ENCODE measurements around the gene RALGPS1.

RALGPS1 gene

GRCh38 chr9:127109212-127109711 lies 194.7 kb downstream of the RALGPS1 start:
- no peak for DNase-seq (ENCODE audit: low read depth)
- H3K4me3 ChIP-seq (ENCODE audit: low read length): no peak overlapping the region
- no peak for TF ChIP-seq CTCF (conservative IDR thresholded peaks at IDR 0.05; ENCODE audit: low read depth, low read length)

- DNase-seq (ENCODE audit: low read depth): no peak
- no peak overlapping the region for H3K4me3 ChIP-seq (ENCODE audit: low read length)
- TF ChIP-seq CTCF (conservative IDR thresholded peaks at IDR 0.05; ENCODE audit: low read depth, low read length): no peak
Observed at GRCh38 chr9:127112056-127112455, 197.5 kb downstream of the RALGPS1 start.

GRCh38 chr9:127112735-127113161 lies 198.2 kb downstream of the RALGPS1 start:
- no peak for DNase-seq (ENCODE audit: low read depth)
- no peak overlapping the region for H3K4me3 ChIP-seq (ENCODE audit: low read length)

GRCh38 chr9:127113191-127113972 lies 198.8 kb downstream of the RALGPS1 start:
- DNase-seq (ENCODE audit: low read depth): no peak
- H3K4me3 ChIP-seq (ENCODE audit: low read length): no peak overlapping the region
- no peak for TF ChIP-seq CTCF (conservative IDR thresholded peaks at IDR 0.05; ENCODE audit: low read depth, low read length)

More at GRCh38 chr9:127112735-127113161, 198.2 kb downstream of the RALGPS1 start:
- TF ChIP-seq CTCF (conservative IDR thresholded peaks at IDR 0.05; ENCODE audit: low read depth, low read length): no peak

- no peak for TF ChIP-seq CTCF (conservative IDR thresholded peaks at IDR 0.05; ENCODE audit: low read depth, low read length)
- no peak for DNase-seq (ENCODE audit: low read depth)
- no peak overlapping the region for H3K4me3 ChIP-seq (ENCODE audit: low read length)
Observed at GRCh38 chr9:127114606-127115005, 200.0 kb downstream of the RALGPS1 start.

- H3K4me3 ChIP-seq (ENCODE audit: low read length): no peak overlapping the region
- TF ChIP-seq CTCF (conservative IDR thresholded peaks at IDR 0.05; ENCODE audit: low read depth, low read length): no peak
- DNase-seq (ENCODE audit: low read depth): no peak
Observed at GRCh38 chr9:127116088-127116726, 201.6 kb downstream of the RALGPS1 start.

Measured in retinal pigment epithelial cell (primary cell).